GM23338 (cell line): ENCODE data around the gene SFTPB. TPM values are rescaled to one million over a fixed set of nuclear protein-coding genes. Genes with fewer than 3 reads are reported as not detected.

Experiments used
- polyA plus RNA-seq: library from polyadenylated mRNA; unstranded; fragments of >200 nt; fragmentation: Nextera tagmentation; extraction: Ambion mirVana; gene quantifications from 2 replicates; pipeline ENCODE4 v1.2.1, GENCODE V29; 2016
- total RNA-seq: library from RNA; depleted of rRNA; stranded (reverse); fragments of >200 nt; shearing (Covaris generic); gene quantifications from 2 replicates; pipeline ENCODE4 v1.2.3, GENCODE V29; 2014; rRNA removed

Gene SFTPB
- total and polyA plus RNA-seq, 2 experiments from 2014 or later = 0.06 TPM; not detected in 1

Other genes with a start within 250 kb of the SFTPB start
- not detected in 2 replicates for gene SH2D6, start 249.5 kb downstream of the SFTPB start, total RNA-seq
- 0.26 and 0.37 TPM in 2 replicates for gene SH2D6, start 249.5 kb downstream of the SFTPB start, polyA plus RNA-seq
- 206 and 232 TPM in 2 replicates for gene MAT2A, start 129.0 kb downstream of the SFTPB start, total RNA-seq
- gene MAT2A, start 129.0 kb downstream of the SFTPB start, polyA plus RNA-seq = 74.4 and 105 TPM in 2 replicates
- gene GGCX, start 106.7 kb downstream of the SFTPB start, total RNA-seq = 30.8 and 36.2 TPM in 2 replicates
- 14.4 and 15.3 TPM in 2 replicates for gene GGCX, start 106.7 kb downstream of the SFTPB start, polyA plus RNA-seq
- 16.3 and 17.4 TPM in 2 replicates for gene VAMP8, start 90.6 kb downstream of the SFTPB start, total RNA-seq
- 71.7 and 73.0 TPM in 2 replicates for gene VAMP8, start 90.6 kb downstream of the SFTPB start, polyA plus RNA-seq
- gene VAMP5, start 83.8 kb downstream of the SFTPB start, total RNA-seq = 0.87 and 2.6 TPM in 2 replicates
- 5.5 and 7.8 TPM in 2 replicates for gene VAMP5, start 83.8 kb downstream of the SFTPB start, polyA plus RNA-seq
- 114 and 145 TPM in 2 replicates for gene RNF181, start 72.5 kb downstream of the SFTPB start, total RNA-seq
- gene RNF181, start 72.5 kb downstream of the SFTPB start, polyA plus RNA-seq = 260 and 276 TPM in 2 replicates
- gene TMEM150A, start 65.5 kb downstream of the SFTPB start, total RNA-seq = 10.1 and 16.4 TPM in 2 replicates
- gene TMEM150A, start 65.5 kb downstream of the SFTPB start, polyA plus RNA-seq = 21.4 and 27.9 TPM in 2 replicates
- 26.8 and 32.4 TPM in 2 replicates for gene C2orf68, start 56.1 kb downstream of the SFTPB start, total RNA-seq
- 76.4 and 81.2 TPM in 2 replicates for gene C2orf68, start 56.1 kb downstream of the SFTPB start, polyA plus RNA-seq
- gene USP39, start 52.0 kb downstream of the SFTPB start, total RNA-seq = 103 and 111 TPM in 2 replicates
- 60.8 and 63.3 TPM in 2 replicates for gene USP39, start 52.0 kb downstream of the SFTPB start, polyA plus RNA-seq
- not detected in 2 replicates for gene GNLY, start 26.2 kb upstream of the SFTPB start, total RNA-seq
- not detected in 2 replicates for gene GNLY, start 26.2 kb upstream of the SFTPB start, polyA plus RNA-seq
- 0.62 and 0.97 TPM in 2 replicates for gene ATOH8, start 85.8 kb upstream of the SFTPB start, total RNA-seq
- 0.11 and 0.45 TPM in 2 replicates for gene ATOH8, start 85.8 kb upstream of the SFTPB start, polyA plus RNA-seq
- gene ST3GAL5, start 220.8 kb upstream of the SFTPB start, total RNA-seq = 7.9 and 8.9 TPM in 2 replicates
- gene ST3GAL5, start 220.8 kb upstream of the SFTPB start, polyA plus RNA-seq = 2.8 and 3.2 TPM in 2 replicates